Sigmoid colon (tissue), 4 donors: Measurements from ENCODE around the gene PDE7B.

Source experiments
- POLR2A ChIP-seq, 2 donors: fragments of 450-650 bp; IDR thresholded peaks; one replicate each; pipeline ENCODE4 v1.6.1; 2016; ENCODE audit warnings: antibody characterized with exemption in 2 of 2, mild to moderate bottlenecking in 2 of 2, moderate library complexity in 2 of 2
- POLR2AphosphoS5 ChIP-seq, 4 donors: sonication (generic); formaldehyde crosslinking; IDR thresholded peaks; one replicate each; pipeline ENCODE4 v1.6.1; 2017; ENCODE audit warnings: antibody characterized with exemption in 4 of 4
- TF ChIP-seq, protein P1 (sequence below), 4 experiments: fragments of 450-650 bp in 3 of 4; fragments of 200-600 bp in 1 of 4; IDR thresholded peaks; one replicate each; pipeline ENCODE4 v1.5.1; 2016 to 2019; ENCODE audit warnings: antibody characterized with exemption in 4 of 4, mild to moderate bottlenecking in 3 of 4, moderate library complexity in 2 of 4

DNA sequence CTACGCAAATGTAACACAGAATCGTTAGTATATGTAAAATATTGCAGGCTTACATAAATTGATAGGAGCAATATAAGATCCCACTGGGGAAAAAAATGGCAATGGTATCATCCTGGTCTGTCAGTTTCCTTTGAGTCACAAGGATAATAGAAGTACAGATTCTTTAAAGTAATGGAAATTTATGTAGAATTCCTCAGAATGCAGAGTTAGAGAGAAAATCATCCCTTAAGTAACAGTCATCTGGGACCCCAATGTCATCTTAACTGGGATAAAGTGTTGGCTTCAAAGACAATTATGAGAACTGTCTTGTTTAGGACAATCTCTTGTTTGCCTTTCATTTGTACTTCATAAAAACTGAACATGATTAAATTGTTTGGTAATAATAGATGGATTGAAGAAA is 34.5 kb upstream of the PDE7B start:
- TF ChIP-seq, protein P1, sequence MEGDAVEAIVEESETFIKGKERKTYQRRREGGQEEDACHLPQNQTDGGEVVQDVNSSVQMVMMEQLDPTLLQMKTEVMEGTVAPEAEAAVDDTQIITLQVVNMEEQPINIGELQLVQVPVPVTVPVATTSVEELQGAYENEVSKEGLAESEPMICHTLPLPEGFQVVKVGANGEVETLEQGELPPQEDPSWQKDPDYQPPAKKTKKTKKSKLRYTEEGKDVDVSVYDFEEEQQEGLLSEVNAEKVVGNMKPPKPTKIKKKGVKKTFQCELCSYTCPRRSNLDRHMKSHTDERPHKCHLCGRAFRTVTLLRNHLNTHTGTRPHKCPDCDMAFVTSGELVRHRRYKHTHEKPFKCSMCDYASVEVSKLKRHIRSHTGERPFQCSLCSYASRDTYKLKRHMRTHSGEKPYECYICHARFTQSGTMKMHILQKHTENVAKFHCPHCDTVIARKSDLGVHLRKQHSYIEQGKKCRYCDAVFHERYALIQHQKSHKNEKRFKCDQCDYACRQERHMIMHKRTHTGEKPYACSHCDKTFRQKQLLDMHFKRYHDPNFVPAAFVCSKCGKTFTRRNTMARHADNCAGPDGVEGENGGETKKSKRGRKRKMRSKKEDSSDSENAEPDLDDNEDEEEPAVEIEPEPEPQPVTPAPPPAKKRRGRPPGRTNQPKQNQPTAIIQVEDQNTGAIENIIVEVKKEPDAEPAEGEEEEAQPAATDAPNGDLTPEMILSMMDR (IDR thresholded peaks at IDR 0.05), result no peak
- TF ChIP-seq POLR2A (IDR thresholded peaks at IDR 0.05), result no peak
- no peak for TF ChIP-seq POLR2AphosphoS5 (IDR thresholded peaks at IDR 0.05)
